ENCODE measurements around the gene PDIA6. TPM values are rescaled to one million over a fixed set of nuclear protein-coding genes. Genes with fewer than 3 reads are reported as not detected.
"Not testable (repeated sequence)": the region's sequence is repeated elsewhere in the genome, so short reads cannot be mapped to it uniquely, and the experiment has no call there.

PDIA6 gene
- total RNA-seq, 1 donor from 2014 or later, result 346 TPM

GRCh38 chr2:10819714-10820314 lies 7.2 kb upstream of the PDIA6 start:
- TF ChIP-seq EZH2 (IDR thresholded peaks at IDR 0.05; ENCODE audit: insufficient read depth, low read length), result no peak
- TF ChIP-seq, protein P1, sequence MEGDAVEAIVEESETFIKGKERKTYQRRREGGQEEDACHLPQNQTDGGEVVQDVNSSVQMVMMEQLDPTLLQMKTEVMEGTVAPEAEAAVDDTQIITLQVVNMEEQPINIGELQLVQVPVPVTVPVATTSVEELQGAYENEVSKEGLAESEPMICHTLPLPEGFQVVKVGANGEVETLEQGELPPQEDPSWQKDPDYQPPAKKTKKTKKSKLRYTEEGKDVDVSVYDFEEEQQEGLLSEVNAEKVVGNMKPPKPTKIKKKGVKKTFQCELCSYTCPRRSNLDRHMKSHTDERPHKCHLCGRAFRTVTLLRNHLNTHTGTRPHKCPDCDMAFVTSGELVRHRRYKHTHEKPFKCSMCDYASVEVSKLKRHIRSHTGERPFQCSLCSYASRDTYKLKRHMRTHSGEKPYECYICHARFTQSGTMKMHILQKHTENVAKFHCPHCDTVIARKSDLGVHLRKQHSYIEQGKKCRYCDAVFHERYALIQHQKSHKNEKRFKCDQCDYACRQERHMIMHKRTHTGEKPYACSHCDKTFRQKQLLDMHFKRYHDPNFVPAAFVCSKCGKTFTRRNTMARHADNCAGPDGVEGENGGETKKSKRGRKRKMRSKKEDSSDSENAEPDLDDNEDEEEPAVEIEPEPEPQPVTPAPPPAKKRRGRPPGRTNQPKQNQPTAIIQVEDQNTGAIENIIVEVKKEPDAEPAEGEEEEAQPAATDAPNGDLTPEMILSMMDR (IDR thresholded peaks at IDR 0.05; ENCODE audit: insufficient read depth, low read depth, low read length), result no peak
- H3K27ac Mint-ChIP-seq (ENCODE audit: unreplicated experiment), result no peak overlapping the region
- FAIRE-seq, result no peak

DNA sequence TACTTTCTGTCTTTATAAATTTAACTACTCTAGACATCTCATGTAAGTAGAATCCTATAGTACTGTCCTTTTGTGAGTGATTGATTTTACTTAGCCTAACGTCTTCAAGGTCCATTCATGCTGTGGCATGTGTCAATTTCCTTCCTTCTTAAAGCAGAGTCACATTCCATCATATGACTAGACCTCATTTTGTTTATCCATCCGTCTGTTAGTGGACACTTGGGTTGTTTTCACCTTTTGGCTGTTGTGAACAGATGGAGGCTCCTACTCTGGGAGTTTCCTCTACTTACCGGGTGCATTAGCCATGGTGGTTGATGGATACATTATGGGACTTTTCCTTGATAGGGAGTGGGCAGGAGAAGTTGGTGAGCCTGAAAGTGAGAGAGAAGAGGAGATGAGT lies 6.4 kb upstream of the PDIA6 start:
- FAIRE-seq, result no peak
- no peaks in the 10 kb centered on the region for H3K36me3 Mint-ChIP-seq (ENCODE audit: low read depth, unreplicated experiment)
- peaks cover 4% of the 10 kb centered on the region for H3K9me3 Mint-ChIP-seq (ENCODE audit: unreplicated experiment)
- H3K27ac Mint-ChIP-seq (ENCODE audit: unreplicated experiment), result no peak overlapping the region
- H3K4me3 Mint-ChIP-seq (ENCODE audit: unreplicated experiment), result no peak overlapping the region
- no peaks in the 10 kb centered on the region for H3K4me1 Mint-ChIP-seq (ENCODE audit: low read depth, unreplicated experiment)
- H3K4me2 ChIP-seq (ENCODE audit: low read length), result no peak overlapping the region
- H3K27ac ChIP-seq (ENCODE audit: low read depth, low read length), result no peak overlapping the region
- H3K36me3 ChIP-seq (ENCODE audit: insufficient read depth, low read length), result no peaks in the 10 kb centered on the region
- no peak for DNase-seq (ENCODE audit: low read depth)
- H2AFZ ChIP-seq (ENCODE audit: low read depth, low read length), result no peak overlapping the region
- TF ChIP-seq, protein P1 (IDR thresholded peaks at IDR 0.05; ENCODE audit: insufficient read depth, low read depth, low read length), result no peak
- no peak for TF ChIP-seq EZH2 (IDR thresholded peaks at IDR 0.05; ENCODE audit: insufficient read depth, low read length)
- peaks cover 27% of the 10 kb centered on the region for H3K27me3 Mint-ChIP-seq (ENCODE audit: low read depth, unreplicated experiment)
- H4K20me1 ChIP-seq (ENCODE audit: insufficient read depth, low read length), result no peaks in the 10 kb centered on the region
- H3K9ac ChIP-seq (ENCODE audit: low read length), result no peak overlapping the region
- no peaks in the 10 kb centered on the region for H3K4me1 ChIP-seq (ENCODE audit: insufficient read depth, low read length)
- peaks cover under 1% of the 10 kb centered on the region for H3K9me3 ChIP-seq (ENCODE audit: insufficient read depth, low read depth, low read length)
- H3K4me3 ChIP-seq (ENCODE audit: insufficient read depth, low read depth, low read length), result no peak overlapping the region
- H3K27me3 ChIP-seq (ENCODE audit: insufficient read depth, low read length), result peaks cover 12% of the 10 kb centered on the region
- no peaks in the 10 kb centered on the region for H3K79me2 ChIP-seq (ENCODE audit: insufficient read depth, low read length)

More at GRCh38 chr2:10819714-10820314, 7.2 kb upstream of the PDIA6 start:
- Mint-ChIP-seq H3K9me3 (ENCODE audit: unreplicated experiment) (peaks cover 4% of the 10 kb centered on the region), H3K27me3 (ENCODE audit: low read depth, unreplicated experiment) (peaks cover 33% of the 10 kb centered on the region), H3K4me3 (ENCODE audit: unreplicated experiment) (no peak overlapping the region), H3K36me3 (ENCODE audit: low read depth, unreplicated experiment) (no peaks in the 10 kb centered on the region), H3K4me1 (ENCODE audit: low read depth, unreplicated experiment) (no peaks in the 10 kb centered on the region)
- Histone ChIP-seq H3K4me3 (ENCODE audit: insufficient read depth, low read depth, low read length) (no peak overlapping the region), H4K20me1 (ENCODE audit: insufficient read depth, low read length) (no peaks in the 10 kb centered on the region), H2AFZ (ENCODE audit: low read depth, low read length) (no peak overlapping the region), H3K27me3 (ENCODE audit: insufficient read depth, low read length) (peaks cover 12% of the 10 kb centered on the region), H3K4me1 (ENCODE audit: insufficient read depth, low read length) (no peaks in the 10 kb centered on the region), H3K4me2 (ENCODE audit: low read length) (no peak overlapping the region), H3K79me2 (ENCODE audit: insufficient read depth, low read length) (no peaks in the 10 kb centered on the region), H3K9me3 (ENCODE audit: insufficient read depth, low read depth, low read length) (peaks cover 4% of the 10 kb centered on the region), H3K9ac (ENCODE audit: low read length) (no peak overlapping the region), H3K36me3 (ENCODE audit: insufficient read depth, low read length) (no peaks in the 10 kb centered on the region), H3K27ac (ENCODE audit: low read depth, low read length) (no peak overlapping the region)
- DNase-seq (ENCODE audit: low read depth), result no peak

DNA sequence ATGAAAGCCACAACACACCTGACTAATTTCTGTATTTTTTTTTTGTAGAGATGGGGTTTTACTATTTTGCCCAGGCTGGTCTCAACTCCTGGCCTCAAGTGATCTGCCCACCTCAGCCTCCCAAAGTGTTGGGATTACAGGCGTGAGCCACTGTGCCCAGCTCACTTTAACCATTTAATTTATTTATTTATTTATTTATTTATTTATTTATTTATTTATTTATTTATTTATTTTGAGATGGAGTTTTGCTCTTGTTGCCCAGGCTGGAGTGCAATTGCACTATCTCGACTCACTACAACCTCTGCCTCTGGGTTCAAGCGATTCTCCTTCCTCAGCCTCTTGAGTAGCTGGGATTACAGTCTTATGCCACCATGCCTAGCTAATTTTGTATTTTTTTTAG lies 5.7 kb upstream of the PDIA6 start:
- not testable (repeated sequence) for H3K9me3 Mint-ChIP-seq (ENCODE audit: unreplicated experiment); H3K79me2 ChIP-seq (ENCODE audit: insufficient read depth, low read length)

More for the DNA sequence above, 5.7 kb upstream of the PDIA6 start:
- not testable (repeated sequence) for FAIRE-seq; H3K4me3 ChIP-seq (ENCODE audit: insufficient read depth, low read depth, low read length); H3K27me3 ChIP-seq (ENCODE audit: insufficient read depth, low read length); H3K27ac ChIP-seq (ENCODE audit: low read depth, low read length); H4K20me1 ChIP-seq (ENCODE audit: insufficient read depth, low read length); DNase-seq (ENCODE audit: low read depth); H3K9ac ChIP-seq (ENCODE audit: low read length); H3K36me3 ChIP-seq (ENCODE audit: insufficient read depth, low read length); H3K4me2 ChIP-seq (ENCODE audit: low read length); H3K9me3 ChIP-seq (ENCODE audit: insufficient read depth, low read depth, low read length); H3K4me1 ChIP-seq (ENCODE audit: insufficient read depth, low read length); H3K36me3 Mint-ChIP-seq (ENCODE audit: low read depth, unreplicated experiment); H3K4me1 Mint-ChIP-seq (ENCODE audit: low read depth, unreplicated experiment); H3K4me3 Mint-ChIP-seq (ENCODE audit: unreplicated experiment); H2AFZ ChIP-seq (ENCODE audit: low read depth, low read length); H3K27ac Mint-ChIP-seq (ENCODE audit: unreplicated experiment)
- peaks cover 25% of the 10 kb centered on the region for H3K27me3 Mint-ChIP-seq (ENCODE audit: low read depth, unreplicated experiment)

Data from astrocyte (in vitro differentiated cells and primary cell).